Liver (tissue), 3 donors: Measurements from ENCODE around the gene FAT1.

Source experiments
- CTCF ChIP-seq: fragments of 150-350 bp; IDR thresholded peaks from 2 replicates; pipeline ENCODE4 v1.5.1; 2017; ENCODE audit warnings: improper control_type of control experiment, low read depth, low read length; ENCODE audit not compliant: missing input control
- EGR1 ChIP-seq, 2 donors: IDR thresholded peaks; 2 replicates each; pipeline ENCODE4 v1.6.1; 2016 to 2018; ENCODE audit warnings: antibody characterized with exemption in 2 of 2, low read depth in 2 of 2
- GABPA ChIP-seq, 2 donors: IDR thresholded peaks in 1 of 2; conservative IDR thresholded peaks in 1 of 2; 2 replicates each; pipeline ENCODE4 v1.6.1; 2016; ENCODE audit warnings: antibody characterized with exemption in 2 of 2, mild to moderate bottlenecking in 1 of 2, moderate library complexity in 1 of 2
- JUND ChIP-seq, 2 donors: IDR thresholded peaks; 2 replicates each; pipeline ENCODE4 v1.6.1; 2016; ENCODE audit warnings: antibody characterized with exemption in 2 of 2
- MAX ChIP-seq: IDR thresholded peaks from 2 replicates; pipeline ENCODE4 v1.6.1; 2016; ENCODE audit warnings: antibody characterized with exemption
- RAD21 ChIP-seq, 2 donors: IDR thresholded peaks; 2 replicates each; pipeline ENCODE4 v1.6.1; 2016; ENCODE audit warnings: antibody characterized with exemption in 2 of 2, mild to moderate bottlenecking in 2 of 2
- REST ChIP-seq: IDR thresholded peaks from 2 replicates; pipeline ENCODE4 v1.6.1; 2016; ENCODE audit warnings: antibody characterized with exemption, mild to moderate bottlenecking
- RXRA ChIP-seq, 2 donors: IDR thresholded peaks; 2 replicates each; pipeline ENCODE4 v1.6.1; 2017 to 2018; ENCODE audit warnings: antibody characterized with exemption in 2 of 2, mild to moderate bottlenecking in 1 of 2
- TAF1 ChIP-seq: conservative IDR thresholded peaks from 2 replicates; pipeline ENCODE4 v1.6.1; 2016; ENCODE audit warnings: antibody characterized with exemption, mild to moderate bottlenecking
- donor health status: healthy.
- donor health status: healthy.

- TF ChIP-seq RXRA (IDR thresholded peaks at IDR 0.05) = no peak
- no peak for TF ChIP-seq REST
- TF ChIP-seq JUND (IDR thresholded peaks at IDR 0.05) = no peak
- TF ChIP-seq GABPA (IDR thresholded peaks at IDR 0.05 in 1 of 2, conservative IDR thresholded peaks at IDR 0.05 in 1 of 2) = no peak
- no peak for TF ChIP-seq CTCF
- TF ChIP-seq EGR1 (IDR thresholded peaks at IDR 0.05; ENCODE audit: low read depth in 2 of 2) = no peak
- TF ChIP-seq MAX = no peak
- no peak for TF ChIP-seq TAF1
- no peak for TF ChIP-seq RAD21 (IDR thresholded peaks at IDR 0.05)
These were observed 49.4 kb upstream of the FAT1 start for GRCh38 chr4:186772936-186773487.
